Mammary microvascular endothelial cell (primary cell): ENCODE measurements around the gene PPA1. TPM values are rescaled to one million over a fixed set of nuclear protein-coding genes. Genes with fewer than 3 reads are reported as not detected.

ENCODE experiments used
- total RNA-seq: library from RNA; depleted of rRNA; stranded (reverse); fragments of >200 nt; gene quantifications from 2 replicates; pipeline ENCODE4 v1.2.3, GENCODE V29; 2015

Gene PPA1
- total RNA-seq, result 195 and 198 TPM in 2 replicates

GRCh38 chr10:70233109-70233938 is at the start of gene PPA1:
Gene PPA1, minus strand, starts transcription at chr10:70233429. Its CDS starts 102 bp downstream, at chr10:70233327.

Other genes with a start within 250 kb of the PPA1 start
- 0.59 and 1.1 TPM in 2 replicates for gene MACROH2A2, start 180.6 kb downstream of the PPA1 start, total RNA-seq
- gene AIFM2, start 100.6 kb downstream of the PPA1 start, total RNA-seq, result 6.2 and 7.8 TPM in 2 replicates
- 5.3 and 6.9 TPM in 2 replicates for gene TYSND1, start 86.7 kb downstream of the PPA1 start, total RNA-seq
- gene SAR1A, start 62.9 kb downstream of the PPA1 start, total RNA-seq, result 64.2 and 67.1 TPM in 2 replicates
- gene NPFFR1, start 50.6 kb upstream of the PPA1 start, total RNA-seq, result not detected in 2 replicates
- 7.7 and 13.9 TPM in 2 replicates for gene LRRC20, start 149.2 kb upstream of the PPA1 start, total RNA-seq
- gene EIF4EBP2, start 170.7 kb upstream of the PPA1 start, total RNA-seq, result 20.7 and 21.8 TPM in 2 replicates
- not detected in 2 replicates for gene NODAL, start 208.3 kb upstream of the PPA1 start, total RNA-seq
- 31.8 and 32.5 TPM in 2 replicates for gene PALD1, start 245.3 kb upstream of the PPA1 start, total RNA-seq